ENCODE data around the gene BRPF3.

BRPF3 gene

DNA sequence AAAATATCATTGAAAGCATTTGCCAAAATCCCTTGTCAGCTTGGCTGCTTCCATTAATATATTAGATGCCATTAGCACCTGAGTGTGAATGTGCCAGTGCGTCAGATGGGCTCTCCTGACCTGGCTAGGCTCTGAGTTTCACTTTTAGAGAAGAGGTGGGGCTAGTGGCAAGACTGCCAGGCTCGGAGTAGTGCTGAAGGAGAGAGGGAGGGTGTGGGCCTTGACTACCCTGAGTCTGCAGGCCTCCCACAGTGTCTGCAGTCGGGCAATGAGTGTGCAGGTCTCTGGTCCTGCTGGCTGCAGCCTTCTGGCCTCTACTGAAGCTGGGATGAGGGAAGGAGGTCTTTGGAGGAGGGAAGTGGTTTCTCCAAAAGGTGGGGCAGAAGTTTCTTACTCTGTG lies 38.8 kb downstream of the BRPF3 start:
- no peak for ATAC-seq

DNA sequence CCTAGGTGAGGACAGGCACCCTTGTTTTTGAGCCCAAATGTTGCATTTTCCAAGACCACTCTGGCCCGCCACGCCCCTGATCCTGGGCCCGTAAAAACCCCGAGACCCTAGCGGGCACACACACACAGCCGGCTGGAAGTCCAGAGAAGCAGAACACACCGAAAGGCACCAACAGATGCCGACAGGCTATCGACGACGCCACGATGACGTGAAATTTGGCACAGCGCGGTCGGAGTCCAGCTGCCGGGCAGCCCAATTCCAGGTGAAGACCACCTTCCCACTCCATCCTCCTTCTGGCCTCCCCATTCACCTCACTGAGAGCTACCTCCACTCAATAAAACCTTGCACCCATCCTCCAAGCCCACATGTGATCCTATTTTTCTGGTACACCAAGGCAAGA lies 39.3 kb downstream of the BRPF3 start:
- ATAC-seq = no peak

DNA sequence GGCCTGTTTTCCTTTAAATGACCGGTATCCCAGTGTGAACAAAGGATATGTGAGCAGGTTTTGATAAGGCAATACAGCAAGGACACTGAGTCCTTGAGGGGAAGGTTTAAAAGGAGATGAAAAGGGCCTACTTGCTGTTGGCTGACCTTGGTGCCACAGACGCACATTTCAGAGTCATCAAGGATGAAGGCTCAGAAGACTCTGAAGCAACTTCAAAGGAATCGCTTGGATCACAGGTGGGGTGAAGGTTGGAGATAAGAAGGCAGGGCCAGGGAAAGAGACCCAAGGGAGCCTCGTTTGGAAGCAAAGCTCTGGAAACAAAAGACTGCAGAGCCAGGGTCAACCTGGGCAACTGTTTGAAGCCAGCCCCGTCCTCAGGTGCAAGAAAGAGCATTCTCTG lies 43.2 kb downstream of the BRPF3 start:
- ATAC-seq = no peak

DNA sequence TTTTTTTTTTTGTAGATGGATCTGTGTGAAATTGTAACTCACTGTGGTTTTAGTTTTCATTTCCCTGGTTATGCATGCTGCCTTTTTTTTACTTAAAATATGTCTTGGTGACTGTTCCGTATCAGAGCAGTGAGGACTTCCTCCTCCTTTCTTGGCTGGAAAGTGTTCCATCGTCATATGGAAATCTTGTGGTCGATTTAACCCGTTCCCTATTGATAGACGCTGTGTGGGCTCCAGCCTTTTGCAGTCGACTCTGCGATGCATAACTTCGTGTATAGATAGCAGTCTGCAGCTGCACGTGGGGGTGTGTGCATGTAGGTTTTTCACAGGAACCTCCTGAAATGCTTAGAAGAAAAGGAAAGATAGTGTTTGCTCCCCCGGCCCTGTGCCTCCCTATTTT lies 45.2 kb downstream of the BRPF3 start:
- ATAC-seq = peak in 1 of 2 donors; percentile 36

DNA sequence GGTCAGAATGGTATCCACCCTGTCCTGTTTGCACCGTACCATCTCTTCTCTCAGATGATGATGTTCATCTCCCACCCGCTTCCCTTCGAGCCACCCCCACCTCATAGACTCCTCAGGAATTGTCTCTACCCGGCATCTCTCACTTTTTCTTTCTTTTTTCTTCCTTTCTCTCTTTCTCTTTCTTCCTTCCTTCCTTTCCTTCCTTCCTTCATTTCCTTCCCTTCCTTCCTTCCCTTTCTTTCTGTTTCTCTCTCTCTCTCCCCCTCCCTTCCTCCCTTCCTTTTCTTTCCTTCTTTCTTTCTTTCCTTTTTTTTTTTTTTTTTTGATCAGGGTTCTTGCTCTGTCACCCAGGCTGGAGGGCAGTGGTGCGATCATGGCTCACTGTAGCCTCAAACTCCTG lies 45.6 kb downstream of the BRPF3 start:
- ATAC-seq = no peak

DNA sequence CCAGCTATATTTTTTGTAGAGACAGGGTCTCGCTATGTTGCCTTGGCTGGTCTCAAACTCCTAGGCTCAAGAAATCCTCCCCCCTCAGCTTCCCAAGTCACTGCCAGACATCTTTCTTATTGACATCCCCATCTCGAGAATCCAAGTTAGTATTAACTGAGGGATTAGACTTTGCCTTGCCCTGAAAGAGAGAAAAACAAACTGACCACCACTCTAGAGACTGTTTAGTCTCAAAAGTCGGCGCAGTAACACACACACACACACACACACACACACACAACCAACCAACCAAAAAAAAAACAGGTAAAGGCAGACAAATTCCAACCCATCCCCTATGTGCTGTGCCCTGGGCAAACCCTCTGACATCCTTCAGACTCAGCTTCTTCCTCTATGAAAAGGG lies 46.1 kb downstream of the BRPF3 start:
- ATAC-seq = no peak

DNA sequence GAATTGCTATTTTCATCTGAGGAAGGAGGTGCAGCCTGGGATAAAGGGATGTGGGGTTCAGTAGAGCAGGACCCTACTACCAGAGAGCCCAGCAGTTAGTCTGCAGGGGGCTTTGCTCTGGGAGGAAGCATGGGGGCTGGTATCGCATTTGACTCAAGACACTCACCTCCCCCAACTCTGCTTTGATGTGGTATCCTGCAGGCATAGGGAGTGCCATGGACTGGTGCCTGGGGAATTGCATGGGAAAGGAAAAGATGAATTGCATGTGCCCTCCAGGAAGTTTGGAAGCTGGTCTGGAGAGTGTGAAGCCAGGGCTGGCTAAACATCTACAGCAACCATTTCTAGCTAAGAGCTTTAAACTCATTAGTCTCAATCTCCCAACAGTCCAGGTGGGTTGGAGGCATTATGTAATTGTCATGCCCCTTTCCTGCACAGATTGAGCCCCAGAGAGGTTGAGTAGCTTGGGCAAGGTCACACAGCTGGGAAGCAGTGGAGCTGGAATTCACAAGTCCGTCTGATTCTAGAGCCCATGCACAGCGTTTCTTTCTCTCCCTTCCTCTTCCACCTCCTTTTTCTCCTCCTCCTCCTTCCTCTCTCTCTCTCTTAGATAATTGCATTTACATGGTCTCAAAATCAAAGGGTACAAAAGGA lies 47.1 kb downstream of the BRPF3 start:
- no peak for ATAC-seq

DNA sequence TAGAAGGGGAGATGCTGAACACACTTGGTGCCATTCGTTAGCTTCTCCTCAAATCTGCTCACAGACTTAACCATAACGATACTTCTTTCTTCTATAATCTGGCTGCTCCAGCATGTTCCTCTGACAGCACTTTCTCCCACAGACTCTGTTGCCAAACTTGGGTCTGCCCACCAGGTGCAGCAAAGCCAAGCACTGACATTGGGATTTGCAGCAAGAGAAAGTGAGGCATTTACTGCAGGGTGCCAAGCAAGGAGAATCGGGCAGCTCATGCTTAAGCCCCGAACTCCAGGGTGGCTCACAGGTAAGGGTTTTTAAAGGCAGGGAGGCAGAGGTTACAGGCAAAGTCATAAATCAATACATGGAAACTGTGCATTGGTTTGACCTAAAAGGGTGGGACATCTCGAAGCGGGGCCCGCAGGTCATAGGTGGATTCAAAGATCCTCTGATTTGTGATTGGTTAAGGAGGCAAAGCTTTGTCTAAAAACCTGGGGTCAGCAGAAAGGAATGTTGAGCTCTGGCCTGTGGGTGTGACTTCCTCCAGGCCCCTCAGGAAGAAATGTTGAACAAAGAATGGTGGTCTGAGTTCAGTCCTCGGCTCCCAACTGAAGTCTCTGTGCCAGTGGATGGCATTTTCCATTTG lies 48.2 kb downstream of the BRPF3 start:
- ATAC-seq = no peak

DNA sequence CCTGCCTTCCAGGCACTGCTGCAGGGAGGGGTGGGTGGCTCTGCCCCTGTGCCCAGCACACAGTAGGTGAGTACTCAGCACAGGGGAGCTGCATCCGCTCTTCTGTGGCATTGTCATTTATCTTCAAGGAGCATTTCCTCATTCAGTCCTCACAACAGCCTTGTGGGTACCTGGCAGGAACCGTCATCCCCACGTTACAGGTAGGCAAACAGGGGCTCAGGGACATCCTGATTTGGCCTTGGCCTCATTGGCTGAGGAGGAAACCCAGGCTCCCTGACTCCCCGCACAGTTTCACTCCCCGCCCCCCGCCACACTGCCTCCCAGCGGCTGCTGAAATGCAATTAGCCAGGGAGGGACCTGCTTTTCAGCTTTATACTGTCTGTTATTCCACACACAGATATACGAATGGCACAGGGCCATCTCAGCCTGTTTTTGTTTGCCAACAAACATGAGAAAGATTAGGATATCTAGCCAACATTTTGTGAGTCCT lies 49.1 kb downstream of the BRPF3 start:
- no peak for ATAC-seq

DNA sequence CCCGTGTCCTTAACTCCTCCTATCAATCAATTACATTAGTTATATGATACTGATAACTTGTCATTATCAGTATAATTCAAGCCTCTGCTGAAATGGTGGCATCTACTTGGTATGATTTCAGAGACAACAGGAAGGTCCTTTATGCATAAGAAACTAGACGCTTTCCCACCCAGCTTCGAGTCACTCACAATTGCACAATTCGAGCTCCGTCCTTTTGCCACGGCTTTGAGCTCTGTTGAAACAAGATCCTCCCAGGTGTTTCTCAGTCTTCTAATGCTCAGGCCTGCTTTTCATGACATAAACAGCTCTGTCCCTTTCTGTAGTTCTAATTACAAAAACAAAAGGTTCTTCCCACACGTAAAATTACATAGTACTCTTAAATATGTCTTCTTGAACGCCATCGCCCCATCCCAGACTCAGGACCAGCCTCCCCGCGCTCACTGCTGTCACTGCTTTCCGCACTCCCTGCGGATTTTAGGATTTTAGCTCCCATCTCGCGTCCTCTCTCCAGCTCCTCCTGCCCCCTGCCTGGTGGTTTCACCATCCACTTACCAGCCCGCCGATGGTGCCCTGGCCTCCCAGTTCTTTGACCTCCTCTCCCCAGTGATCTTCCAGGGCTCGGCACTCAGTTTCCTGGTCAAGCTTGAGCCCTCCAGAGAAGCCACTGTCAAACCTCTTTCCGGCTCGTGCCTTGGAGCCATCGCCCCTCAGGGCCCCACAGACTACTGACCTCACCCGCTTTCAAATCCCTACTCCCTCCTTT lies 50.1 kb downstream of the BRPF3 start:
- ATAC-seq = no peak

DNA sequence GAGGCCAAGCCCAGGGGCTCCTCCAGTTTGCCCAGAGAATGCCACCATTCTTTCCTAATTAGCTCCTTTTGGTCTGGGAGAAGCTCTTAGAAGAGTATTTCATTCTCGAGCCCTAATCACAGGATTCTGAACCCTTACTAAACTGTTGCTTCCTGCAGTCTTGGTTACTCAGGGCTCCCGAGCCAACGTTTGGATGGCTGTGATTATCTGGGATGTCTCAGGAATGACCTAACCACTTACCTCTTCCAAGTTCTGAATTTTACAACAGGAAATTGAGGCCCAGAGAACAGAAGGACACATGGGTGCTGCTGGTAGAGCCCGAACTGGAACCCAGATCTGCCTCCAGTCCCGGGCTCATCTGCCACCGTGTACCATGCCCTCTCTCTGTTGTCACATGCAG lies 51.1 kb downstream of the BRPF3 start:
- ATAC-seq = no peak

DNA sequence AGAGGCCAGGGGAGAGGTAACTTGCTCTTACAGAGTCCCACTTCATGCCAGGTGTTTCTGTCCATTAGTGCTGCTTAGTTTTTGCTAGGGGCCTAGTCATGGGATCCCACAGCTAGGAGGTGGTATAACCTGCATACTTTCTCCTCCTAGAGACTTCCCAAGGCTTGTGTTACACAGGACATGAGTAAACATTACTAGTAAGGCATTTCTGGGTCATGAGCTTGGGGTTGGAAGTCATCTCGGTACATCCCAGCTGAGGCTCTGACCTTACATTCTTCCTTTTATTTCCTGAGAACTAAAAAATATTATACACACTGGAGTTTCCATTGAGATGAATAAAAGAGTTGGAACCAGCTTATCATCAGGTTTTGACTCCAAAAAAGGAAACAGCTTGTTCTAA lies 52.4 kb downstream of the BRPF3 start:
- ATAC-seq = no peak

DNA sequence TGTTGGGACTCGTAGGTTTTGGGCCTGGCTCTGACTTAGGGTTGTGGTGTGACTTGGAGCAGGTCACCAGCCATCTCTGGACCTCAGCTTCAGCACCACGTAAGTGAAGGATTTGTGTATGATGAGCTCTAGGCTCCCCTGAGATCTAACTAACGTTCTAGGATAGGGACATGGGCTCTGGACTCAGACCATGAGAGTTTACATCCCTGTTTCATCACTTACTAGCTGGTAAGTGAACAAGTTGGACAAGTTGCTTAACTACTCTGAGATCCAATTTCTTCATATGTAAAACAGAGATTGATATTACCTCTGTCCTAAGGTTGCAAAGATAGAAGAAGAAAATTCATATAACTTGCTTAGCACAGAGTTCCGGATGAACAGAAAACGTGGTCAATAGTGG lies 53.0 kb downstream of the BRPF3 start:
- no peak for ATAC-seq

DNA sequence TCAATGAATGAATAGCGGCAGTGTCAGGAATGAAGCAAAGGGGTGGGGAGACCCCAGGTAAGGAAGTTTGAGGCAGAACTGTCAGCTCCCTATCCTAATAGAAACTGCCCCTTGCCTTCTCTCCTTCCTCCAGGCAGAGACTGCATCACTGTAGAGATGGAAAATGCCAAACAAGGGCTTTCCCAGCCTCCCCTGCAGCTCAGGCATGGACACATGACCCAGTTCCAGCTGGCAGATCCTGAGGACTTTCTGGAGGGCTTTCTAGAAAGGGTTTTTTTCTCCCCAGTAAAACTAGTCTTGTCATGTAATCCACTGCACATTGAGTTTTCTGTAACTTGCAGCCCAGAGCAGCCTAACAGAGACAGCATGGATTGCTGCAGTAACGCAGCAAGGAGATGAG lies 55.5 kb downstream of the BRPF3 start:
- ATAC-seq = no peak

DNA sequence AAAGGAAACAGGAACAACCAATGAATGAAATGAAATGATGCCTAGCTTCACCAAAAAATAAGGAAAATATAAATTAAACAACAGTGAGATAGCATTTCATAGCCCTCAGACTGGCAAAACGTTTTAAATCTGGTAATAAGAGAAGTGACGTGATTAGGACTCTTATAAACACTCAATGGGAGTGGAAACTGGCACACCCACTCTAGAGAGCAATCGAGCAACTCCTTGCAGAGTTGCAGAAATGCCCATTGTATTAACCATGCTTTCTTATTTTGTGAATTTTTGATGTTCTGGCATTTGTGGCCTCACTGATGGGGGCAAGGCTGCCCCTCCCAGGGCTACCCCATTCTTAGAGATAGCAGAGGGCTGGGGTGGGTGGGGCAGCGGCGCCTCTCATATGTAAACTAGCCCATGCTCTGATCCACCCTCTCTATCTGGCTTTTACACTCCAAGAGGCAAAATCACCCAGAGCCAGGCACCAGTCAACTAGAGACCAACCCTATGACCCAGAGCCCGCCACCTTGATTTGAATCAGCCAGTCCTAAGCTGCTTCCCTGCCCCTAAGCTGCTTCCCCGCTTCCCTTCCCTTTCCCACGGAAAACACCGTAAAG lies 67.0 kb downstream of the BRPF3 start:
- no peak for ATAC-seq

DNA sequence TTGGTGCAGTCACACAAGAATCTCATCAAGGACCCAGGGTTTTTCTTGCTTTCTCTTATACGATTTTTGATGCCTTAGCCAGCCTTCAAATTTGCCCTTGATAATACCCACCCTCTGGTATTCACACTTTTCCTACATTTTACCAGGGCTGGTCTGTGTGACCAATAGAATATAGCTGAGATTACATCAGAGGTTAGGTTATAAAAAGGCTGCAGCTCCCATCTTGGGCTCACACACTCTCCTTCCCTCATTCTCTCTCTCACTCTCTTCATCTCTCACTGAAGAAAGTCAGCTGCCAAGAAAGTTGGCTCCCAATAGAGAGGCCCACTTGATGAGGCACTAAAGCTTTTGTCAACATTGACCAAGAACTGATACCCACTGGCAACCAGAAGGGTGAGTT lies 69.2 kb downstream of the BRPF3 start:
- ATAC-seq = no peak

DNA sequence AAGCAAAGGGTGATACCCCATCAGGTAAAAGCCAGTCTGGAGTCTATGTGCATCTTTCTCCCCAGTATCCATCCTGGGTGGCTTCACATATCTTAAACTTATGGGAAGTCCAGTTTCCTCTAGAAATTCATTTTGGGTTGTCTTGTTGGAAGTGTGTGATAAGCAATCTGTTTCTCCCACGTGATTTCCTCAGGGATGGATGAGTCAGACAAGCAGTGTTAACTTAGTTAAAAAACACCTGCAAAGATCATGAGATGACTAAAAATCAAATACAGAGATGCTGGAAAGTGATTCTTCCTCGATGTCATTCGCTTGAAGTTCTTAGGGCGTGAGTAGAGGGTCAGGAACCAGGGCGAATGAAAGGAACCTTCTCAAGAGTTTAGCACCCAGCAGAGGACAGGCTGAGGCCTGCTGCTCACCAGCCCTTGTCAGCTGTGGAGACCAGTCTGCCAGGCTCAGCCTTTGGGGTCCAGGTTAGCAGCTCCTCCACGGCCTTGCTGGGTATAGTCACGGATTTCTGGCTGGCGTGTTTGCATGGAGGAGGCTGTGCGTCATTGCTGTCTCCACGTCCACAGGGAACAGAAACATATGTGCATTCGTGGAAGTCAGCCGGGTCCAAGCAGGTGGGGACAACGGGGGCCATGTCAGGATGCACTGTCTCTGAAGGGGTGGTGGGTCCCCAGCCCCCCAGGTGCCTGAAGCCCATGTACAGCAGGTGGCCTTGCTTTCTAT lies 70.5 kb downstream of the BRPF3 start:
- no peak for ATAC-seq

DNA sequence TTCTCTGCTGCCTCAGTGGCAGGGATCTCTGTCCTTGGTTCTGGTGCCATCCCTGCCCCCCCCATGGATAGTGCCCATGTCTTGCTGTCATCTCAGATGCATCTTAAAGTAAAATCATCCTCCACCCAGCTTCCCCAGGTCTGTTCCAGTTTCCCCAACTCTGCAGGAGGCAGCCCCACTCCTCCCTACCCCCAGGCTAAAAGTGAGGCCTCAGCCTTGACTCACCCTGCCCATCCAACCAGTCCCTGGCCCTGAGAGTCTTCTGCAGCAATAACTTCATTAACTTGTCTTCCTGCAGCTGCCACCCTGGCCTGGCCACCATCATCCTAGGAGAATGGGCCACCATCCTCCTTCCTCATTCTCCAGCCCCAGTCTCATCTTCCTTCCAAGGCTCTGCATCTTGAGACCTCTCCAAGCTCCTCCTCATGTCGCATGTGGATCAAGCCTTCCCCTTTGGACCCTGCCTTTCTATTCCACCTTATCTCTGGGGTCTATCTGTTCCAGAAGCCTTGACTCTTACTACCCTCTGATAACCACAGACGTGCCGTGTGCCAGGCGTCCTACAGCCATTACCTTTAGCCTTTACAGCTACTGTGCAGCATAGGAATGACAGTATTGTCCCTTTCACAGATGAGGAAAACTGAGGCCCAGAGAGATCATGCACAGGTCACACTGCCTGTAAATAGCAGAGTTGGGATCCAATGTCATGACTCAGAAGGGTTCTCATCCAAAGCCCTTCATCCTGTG lies 71.4 kb downstream of the BRPF3 start:
- no peak for ATAC-seq

DNA sequence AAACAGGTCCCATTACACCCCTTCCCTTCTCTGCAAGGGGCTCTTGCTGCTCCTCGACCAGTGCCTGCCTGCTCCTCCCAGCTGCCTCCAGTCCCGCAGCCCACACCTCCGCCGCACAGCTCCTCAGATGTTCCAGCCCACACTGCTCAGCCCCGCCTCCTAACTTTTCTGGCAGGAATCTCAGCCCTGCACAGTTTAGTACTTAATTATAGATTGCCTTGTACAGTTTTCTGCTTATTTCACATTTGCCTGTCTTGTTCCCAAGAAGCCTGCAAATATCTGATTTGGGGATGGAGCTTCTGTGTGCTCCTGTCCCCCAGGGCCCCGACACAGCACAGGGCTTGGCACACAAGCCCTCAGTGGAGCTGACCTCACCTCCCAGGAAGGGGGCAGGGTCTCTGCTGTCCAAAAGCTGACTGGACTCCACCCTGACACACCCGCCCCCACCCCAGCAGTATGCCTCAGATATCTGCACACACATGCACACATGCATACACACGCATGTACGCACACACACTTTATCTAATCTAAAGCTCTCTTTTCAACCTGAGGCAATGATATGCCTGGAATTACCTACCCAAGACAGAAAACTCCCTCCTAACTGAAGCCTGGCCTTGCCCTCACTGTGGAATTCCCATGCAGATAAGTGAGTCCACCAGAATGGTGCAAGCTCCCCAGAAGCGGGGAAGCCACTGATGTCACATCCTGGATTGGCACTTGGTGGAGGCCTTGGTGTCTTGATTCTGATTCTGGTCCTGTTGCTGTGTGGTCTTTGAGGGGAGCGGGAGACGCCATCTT lies 72.1 kb downstream of the BRPF3 start:
- no peak for ATAC-seq

DNA sequence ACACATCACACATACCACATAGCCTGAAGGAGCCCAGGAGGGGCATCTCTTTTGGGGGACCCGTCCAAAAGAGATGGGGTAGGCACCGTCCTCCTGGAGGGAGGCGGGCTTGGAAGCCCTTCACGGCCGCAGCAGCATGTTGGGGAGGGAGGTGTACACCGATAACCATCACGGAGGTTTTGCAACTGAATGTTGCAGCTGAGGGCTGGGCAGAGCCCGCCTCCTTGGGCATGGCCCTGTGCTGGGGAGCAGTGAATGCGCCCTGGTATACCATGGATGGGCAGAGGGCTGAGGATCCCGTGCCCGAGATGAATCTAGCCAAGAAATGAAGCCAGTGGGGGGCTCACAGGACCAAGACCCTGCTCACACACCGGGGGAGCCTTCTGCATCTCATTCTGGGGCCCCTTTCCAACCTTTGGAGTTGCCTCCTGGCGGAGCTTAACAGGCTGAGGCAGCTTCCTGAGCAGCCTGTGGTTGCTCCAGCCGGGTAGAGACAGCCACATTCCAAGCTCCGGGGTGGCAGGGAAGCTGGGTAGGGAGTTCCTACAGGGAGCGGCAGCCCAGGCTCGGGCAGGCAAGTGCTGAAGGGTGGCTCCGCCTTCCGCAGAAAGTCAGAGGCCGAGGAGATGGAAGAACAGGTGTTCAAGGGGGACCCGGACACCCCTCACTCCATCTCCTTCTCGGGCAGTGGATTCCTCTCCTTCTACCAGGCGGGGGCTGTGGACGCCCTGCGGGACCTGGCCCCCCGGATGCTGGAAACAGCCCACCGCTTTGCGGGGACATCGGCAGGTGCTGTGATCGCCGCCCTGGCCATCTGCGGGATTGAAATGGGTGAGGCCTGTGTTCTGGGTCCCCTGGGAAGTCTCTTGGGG lies 73.5 kb downstream of the BRPF3 start, which contains the start of gene PNPLA1:
Gene PNPLA1, plus strand, starts transcription at position 227 of the 872 bp plus-strand sequence. Its CDS starts 400 bp downstream, at position 627.
- ATAC-seq = no peak

All from activated CD4-positive, CD25-positive, alpha-beta regulatory T cell treated with anti-CD3 and anti-CD28 coated beads, Interleukin-2, amount 50 U/mL, for 24 hours (primary cell).